A673 (cell line): ENCODE results near the gene KRT86. TPM values are rescaled to one million over a fixed set of nuclear protein-coding genes. Genes with fewer than 3 reads are reported as not detected.

ENCODE experiments used
- BruUV-seq: library from RNA; stranded (reverse); fragments of 400-500 nt; replicated peaks from 2 replicates; lab custom pipeline; 2021; lab: Mats Ljungman, UMichigan
- CTCF ChIA-PET: fragments of 300-600 bp; sonication (Branson Sonifier 250); formaldehyde crosslinking; loops from one replicate; lab custom pipeline; 2022; ENCODE audit warnings: antibody characterized with exemption; lab: Charles Lee
- POLR2A ChIA-PET: fragments of 300-600 bp; sonication (Branson Sonifier 250); formaldehyde crosslinking; loops from one replicate; lab custom pipeline; 2022; ENCODE audit warnings: antibody characterized with exemption; ENCODE audit not compliant: low non-redundant PET; lab: Charles Lee
- DNase-seq: peaks from one replicate; pipeline ENCODE4 v3.0.0-alpha.2; 2015; ENCODE audit warnings: low spot score
- H3K27ac ChIP-seq: fragments of 200-600 bp; sonication (generic); 2 replicates; pipeline ENCODE4 v1.5.1; 2016; ENCODE audit warnings: mixed run types, low read depth, mild to moderate bottlenecking, mixed read lengths, antibody characterized with exemption, low read length; ENCODE audit not compliant: poor library complexity, severe bottlenecking
- H3K27me3 ChIP-seq: fragments of 200-600 bp; sonication (generic); replicated peaks from 2 replicates; pipeline ENCODE4 v1.6.1; 2017; ENCODE audit warnings: mixed run types, low read depth, mild to moderate bottlenecking, mixed read lengths, antibody characterized with exemption, low read length; ENCODE audit not compliant: insufficient read depth, poor library complexity
- H3K36me3 ChIP-seq: fragments of 200-600 bp; sonication (generic); 2 replicates; pipeline ENCODE4 v1.6.1; 2016; ENCODE audit warnings: mixed run types, mild to moderate bottlenecking, mixed read lengths, antibody characterized with exemption, low read length; ENCODE audit not compliant: insufficient read depth, poor library complexity, severe bottlenecking
- H3K4me1 ChIP-seq: fragments of 200-600 bp; sonication (generic); 2 replicates; pipeline ENCODE4 v1.6.1; 2017; ENCODE audit warnings: mixed run types, mild to moderate bottlenecking, mixed read lengths, antibody characterized with exemption, low read length; ENCODE audit not compliant: insufficient read depth, poor library complexity, severe bottlenecking
- H3K4me3 ChIP-seq: fragments of 200-600 bp; sonication (generic); 2 replicates; pipeline ENCODE4 v1.5.1; 2016; ENCODE audit warnings: low read depth, mixed run types, mild to moderate bottlenecking, mixed read lengths, low read length; ENCODE audit not compliant: poor library complexity, severe bottlenecking
- H3K9me3 ChIP-seq: fragments of 200-600 bp; sonication (generic); 2 replicates; pipeline ENCODE4 v1.6.1; 2016; ENCODE audit warnings: mixed run types, low read depth, mild to moderate bottlenecking, mixed read lengths, antibody characterized with exemption, low read length; ENCODE audit not compliant: poor library complexity, severe bottlenecking
- EZH2 ChIP-seq: fragments of 200-600 bp; sonication (generic); IDR thresholded peaks from 2 replicates; pipeline ENCODE4 v1.6.1; 2017; ENCODE audit warnings: borderline replicate concordance, low read depth, mild to moderate bottlenecking, mixed read lengths, antibody characterized with exemption, low read length; ENCODE audit not compliant: poor library complexity, severe bottlenecking
- intact Hi-C: fragments of 100-400 bp; cut with micrococcal nuclease; formaldehyde crosslinking; loops from one replicate; pipeline ENCODE4 v1.10.0; 2022; ENCODE audit not compliant: unreplicated experiment
- total RNA-seq: library from RNA; stranded (reverse); gene quantifications from 2 replicates; pipeline ENCODE4 v1.2.3, GENCODE V29; 2021
- TF ChIP-seq, protein P1 (sequence below): fragments of 300-800, 200-600 bp; sonication (generic); conservative IDR thresholded peaks from 2 replicates; pipeline ENCODE4 v1.5.1; 2017; ENCODE audit warnings: low read depth, mild to moderate bottlenecking, antibody characterized with exemption, low read length, moderate library complexity, mixed read lengths

The KRT86 gene
- total RNA-seq, 1 experiment from 2014 or later = not detected

DNA sequence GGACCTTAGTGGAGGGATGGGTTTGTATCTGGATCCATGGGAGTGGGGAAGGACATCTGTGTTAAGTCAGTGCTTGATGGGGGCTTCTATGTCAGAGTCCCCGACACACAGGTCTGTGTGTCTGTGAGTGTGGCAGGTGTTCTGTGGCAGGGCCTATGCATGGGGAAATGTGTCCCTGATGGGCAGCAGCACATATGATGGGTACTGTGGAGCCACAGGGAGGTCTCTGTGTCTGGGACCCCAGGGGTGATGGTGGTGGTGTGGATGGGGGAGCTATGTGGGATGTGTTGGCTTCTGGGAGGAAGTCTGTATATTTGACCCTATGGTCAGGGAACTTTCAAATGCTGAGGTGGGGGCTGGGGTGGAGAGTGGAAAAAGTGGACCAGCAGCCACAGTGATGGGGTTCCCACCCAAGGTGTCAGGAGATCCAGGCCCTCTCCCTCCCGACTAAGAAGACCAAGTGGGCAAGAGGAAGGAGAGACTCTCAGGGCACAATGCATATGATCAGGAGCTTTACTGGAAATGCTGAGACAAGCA is 24.9 kb upstream of the KRT86 start:
- no peaks in the 10 kb centered on the region for H3K9me3 ChIP-seq
- BruUV-seq = no TSS peak
- no peaks in the 10 kb centered on the region for H3K4me1 ChIP-seq
- H3K36me3 ChIP-seq = no peaks in the 10 kb centered on the region
- H3K4me3 ChIP-seq = no peak overlapping the region
- ChIA-PET POLR2A (no interaction called here), CTCF (no interaction called here)
- no peak overlapping the region for H3K27ac ChIP-seq
- no peak for TF ChIP-seq EZH2
- TF ChIP-seq, protein P1, sequence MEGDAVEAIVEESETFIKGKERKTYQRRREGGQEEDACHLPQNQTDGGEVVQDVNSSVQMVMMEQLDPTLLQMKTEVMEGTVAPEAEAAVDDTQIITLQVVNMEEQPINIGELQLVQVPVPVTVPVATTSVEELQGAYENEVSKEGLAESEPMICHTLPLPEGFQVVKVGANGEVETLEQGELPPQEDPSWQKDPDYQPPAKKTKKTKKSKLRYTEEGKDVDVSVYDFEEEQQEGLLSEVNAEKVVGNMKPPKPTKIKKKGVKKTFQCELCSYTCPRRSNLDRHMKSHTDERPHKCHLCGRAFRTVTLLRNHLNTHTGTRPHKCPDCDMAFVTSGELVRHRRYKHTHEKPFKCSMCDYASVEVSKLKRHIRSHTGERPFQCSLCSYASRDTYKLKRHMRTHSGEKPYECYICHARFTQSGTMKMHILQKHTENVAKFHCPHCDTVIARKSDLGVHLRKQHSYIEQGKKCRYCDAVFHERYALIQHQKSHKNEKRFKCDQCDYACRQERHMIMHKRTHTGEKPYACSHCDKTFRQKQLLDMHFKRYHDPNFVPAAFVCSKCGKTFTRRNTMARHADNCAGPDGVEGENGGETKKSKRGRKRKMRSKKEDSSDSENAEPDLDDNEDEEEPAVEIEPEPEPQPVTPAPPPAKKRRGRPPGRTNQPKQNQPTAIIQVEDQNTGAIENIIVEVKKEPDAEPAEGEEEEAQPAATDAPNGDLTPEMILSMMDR = no peak
- H3K27me3 ChIP-seq = no peaks in the 10 kb centered on the region
- intact Hi-C loops = no loop called here
- no peak for DNase-seq

DNA sequence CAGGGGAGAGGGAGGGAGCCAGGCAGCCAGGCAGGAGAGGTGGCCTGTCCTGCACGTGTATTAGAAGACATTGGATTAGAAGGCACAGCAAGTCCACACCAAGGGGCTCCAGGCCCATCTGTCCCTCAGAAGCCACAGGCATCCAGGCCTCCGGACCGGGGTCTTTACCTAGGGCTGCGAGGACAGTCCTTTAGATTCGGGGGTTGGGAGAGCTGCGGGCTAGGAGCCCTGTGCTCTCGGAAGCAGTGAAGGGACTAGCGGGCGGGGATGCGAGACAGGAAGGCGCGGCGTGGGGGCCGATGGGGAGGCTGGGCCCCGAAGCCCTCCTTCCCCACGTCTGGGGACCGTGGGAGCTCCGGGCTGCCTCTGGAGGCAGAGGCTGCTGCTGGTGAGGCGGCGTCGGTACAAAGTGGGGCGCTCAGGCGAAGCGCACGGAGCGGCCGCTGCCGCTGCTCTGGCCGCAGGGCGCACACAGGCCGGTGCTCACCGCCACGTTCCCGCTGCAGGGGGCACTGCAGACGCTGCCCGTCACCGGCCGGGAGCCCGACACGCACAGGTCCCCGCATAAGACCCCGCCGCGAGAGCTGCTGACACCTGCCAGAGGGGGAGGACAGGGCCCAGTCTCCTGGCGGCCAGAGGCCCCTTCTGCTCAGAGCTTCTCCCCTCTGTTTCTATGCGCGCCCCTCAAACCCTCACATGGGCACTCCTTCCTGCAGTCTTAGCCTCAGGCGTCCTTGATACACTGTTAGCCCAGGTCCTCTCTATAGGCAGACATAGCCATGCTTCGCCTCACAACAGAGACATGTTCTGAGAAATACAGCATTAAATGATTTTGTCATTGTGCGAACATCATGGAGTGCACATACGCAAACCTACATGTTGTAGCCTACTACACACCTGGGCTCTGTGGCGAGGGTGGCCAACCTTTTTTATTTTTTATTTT is 24.1 kb upstream of the KRT86 start:
- no peak overlapping the region for H3K4me3 ChIP-seq

DNA sequence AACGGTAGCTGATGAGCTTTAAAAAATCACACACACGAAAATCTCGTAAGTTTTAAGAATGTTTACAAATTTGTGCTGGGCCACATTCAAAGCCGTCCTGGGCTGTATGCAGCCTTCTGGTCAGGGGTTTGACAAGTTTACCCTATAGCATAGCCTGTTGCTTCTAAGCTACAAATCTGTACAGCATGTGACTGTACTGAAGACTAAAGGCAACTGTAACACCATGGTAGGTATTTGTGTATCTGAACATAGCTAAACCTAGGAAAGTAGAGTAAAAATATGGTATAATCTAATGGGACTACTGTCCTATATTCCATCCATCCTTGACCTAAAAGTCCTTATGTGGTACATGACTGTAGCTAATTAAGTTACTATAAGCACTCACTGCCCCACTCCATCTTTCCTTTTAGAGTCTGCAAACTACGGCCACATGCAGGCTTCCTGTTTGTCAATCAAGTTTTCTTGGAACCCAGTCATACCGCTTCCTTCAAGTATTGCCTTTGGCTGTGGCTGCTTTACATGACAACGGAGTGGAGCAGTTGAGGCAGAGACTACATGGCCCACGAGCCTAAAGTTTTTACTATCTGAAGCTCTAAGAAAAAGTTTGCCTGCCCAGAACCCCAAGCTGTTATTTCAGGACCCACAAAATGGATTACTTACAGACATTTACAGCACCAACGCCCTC is 22.9 kb upstream of the KRT86 start:
- no peak for DNase-seq
- Histone ChIP-seq H3K4me3 (no peak overlapping the region), H3K4me1 (no peaks in the 10 kb centered on the region), H3K9me3 (no peaks in the 10 kb centered on the region), H3K36me3 (no peaks in the 10 kb centered on the region), H3K27me3 (no peaks in the 10 kb centered on the region), H3K27ac (no peak overlapping the region)
- CTCF ChIA-PET = interaction anchor here (0.6 kb wide), 2 partner anchors 24 to 359 kb away, joined by 3 to 4 read pairs; no protein-coding TSS in a partner anchor
- TF ChIP-seq EZH2 = no peak
- TF ChIP-seq, protein P1 = no peak
- POLR2A ChIA-PET = no interaction called here
- BruUV-seq = no TSS peak
- intact Hi-C loops = no loop called here

More for the DNA sequence above, 24.1 kb upstream of the KRT86 start:
- Histone ChIP-seq H3K27ac (no peak overlapping the region), H3K27me3 (no peaks in the 10 kb centered on the region), H3K36me3 (no peaks in the 10 kb centered on the region), H3K4me1 (no peaks in the 10 kb centered on the region), H3K9me3 (no peaks in the 10 kb centered on the region)
- no TSS peak for BruUV-seq
- no peak for TF ChIP-seq EZH2
- TF ChIP-seq, protein P1 = no peak
- no peak for DNase-seq
- ChIA-PET POLR2A (no interaction called here), CTCF (no interaction called here)
- intact Hi-C loops = no loop called here
